ENCODE measurements around the gene CPTP. TPM values are rescaled to one million over a fixed set of nuclear protein-coding genes. Genes with fewer than 3 reads are reported as not detected.

The CPTP gene
- total RNA-seq, 3 donors from 2014 or later (not counting 1 experiment from before 2014, with no cell fraction given) = 8.0 to 14.6 (median 12.3) TPM

- H3K27ac Mint-ChIP-seq = no peak overlapping the region
- H3K27me3 ChIP-seq (ENCODE audit: control insufficient read depth, insufficient read depth, low read length) = peaks cover 39% of the 10 kb centered on the region
Measured at GRCh38 chr1:1356796-1357401, 32.3 kb downstream of the CPTP start.

GRCh38 chr1:1357871-1358432 lies 33.4 kb downstream of the CPTP start:
- Histone ChIP-seq H3K36me3 (ENCODE audit: control insufficient read depth, insufficient read depth, low read length) (no peaks in the 10 kb centered on the region), H3K27ac (ENCODE audit: low read length) (no peak overlapping the region), H3K9me3 (ENCODE audit: control insufficient read depth, insufficient read depth, low read length) (no peaks in the 10 kb centered on the region), H3K4me3 (ENCODE audit: low read length) (no peak overlapping the region), H3K27me3 (ENCODE audit: control insufficient read depth, insufficient read depth, low read length) (peaks cover 33% of the 10 kb centered on the region), H3K4me1 (ENCODE audit: control insufficient read depth, insufficient read depth, low read length) (peaks cover 26% of the 10 kb centered on the region)
- intact Hi-C loops (cut with micrococcal nuclease) = no loop called here
- H3K4me3 Mint-ChIP-seq = no peak overlapping the region
- no peak overlapping the region for H3K27ac Mint-ChIP-seq
- DNase-seq (no peak), ATAC-seq (no peak)
- H3K4me1 Mint-ChIP-seq = peaks cover 0 to 16% of the 10 kb centered on the region in 2 donors
- TF ChIP-seq CTCF (IDR thresholded peaks at IDR 0.05) = no peak
- no peaks in the 10 kb centered on the region for H3K9me3 Mint-ChIP-seq
- peaks cover 12 to 17% of the 10 kb centered on the region in 2 donors for H3K27me3 Mint-ChIP-seq (ENCODE audit: low read depth in 2 of 2)
- 30% methylated on average over 18 of the region's 18 CpGs for WGBS (ENCODE audit: insufficient coverage)
- no peaks in the 10 kb centered on the region for H3K36me3 Mint-ChIP-seq

More at GRCh38 chr1:1356796-1357401, 32.3 kb downstream of the CPTP start:
- Mint-ChIP-seq H3K9me3 (no peaks in the 10 kb centered on the region), H3K27me3 (ENCODE audit: low read depth in 2 of 2) (peaks cover 12 to 20% of the 10 kb centered on the region in 2 donors), H3K36me3 (no peaks in the 10 kb centered on the region), H3K4me1 (peaks cover 0 to 26% of the 10 kb centered on the region in 2 donors), H3K4me3 (no peak overlapping the region)
- no peak overlapping the region for H3K4me3 ChIP-seq (ENCODE audit: low read length)
- H3K36me3 ChIP-seq (ENCODE audit: control insufficient read depth, insufficient read depth, low read length) = no peaks in the 10 kb centered on the region
- DNase-seq (no peak), ATAC-seq (no peak)
- WGBS (ENCODE audit: insufficient coverage) = 76% methylated on average over 26 of the region's 26 CpGs
- no peak for TF ChIP-seq CTCF (IDR thresholded peaks at IDR 0.05)
- H3K4me1 ChIP-seq (ENCODE audit: control insufficient read depth, insufficient read depth, low read length) = peaks cover 31% of the 10 kb centered on the region
- no peak overlapping the region for H3K27ac ChIP-seq (ENCODE audit: low read length)
- no peaks in the 10 kb centered on the region for H3K9me3 ChIP-seq (ENCODE audit: control insufficient read depth, insufficient read depth, low read length)
- intact Hi-C loops (cut with micrococcal nuclease) = no loop called here

- 34% methylated on average over 29 of the region's 29 CpGs for WGBS (ENCODE audit: insufficient coverage)
- H3K27ac Mint-ChIP-seq = no peak within 1 kb of the TSS
- Histone ChIP-seq H3K9me3 (ENCODE audit: control insufficient read depth, insufficient read depth, low read length) (no peaks in the 10 kb centered on the region), H3K27me3 (ENCODE audit: control insufficient read depth, insufficient read depth, low read length) (peaks cover 26% of the 10 kb centered on the region), H3K4me3 (ENCODE audit: low read length) (no peak within 1 kb of the TSS), H3K36me3 (ENCODE audit: control insufficient read depth, insufficient read depth, low read length) (no peaks in the 10 kb centered on the region), H3K27ac (ENCODE audit: low read length) (no peak within 1 kb of the TSS), H3K4me1 (ENCODE audit: control insufficient read depth, insufficient read depth, low read length) (peaks cover 22% of the 10 kb centered on the region)
- H3K9me3 Mint-ChIP-seq = no peaks in the 10 kb centered on the region
- peak in 2 of 3 donors; percentile 42 to 52 for ATAC-seq
- intact Hi-C loops (cut with micrococcal nuclease) = no loop called here
- no peak for DNase-seq
- H3K4me1 Mint-ChIP-seq = peaks cover 0 to 15% of the 10 kb centered on the region in 2 donors
- H3K36me3 Mint-ChIP-seq = no peaks in the 10 kb centered on the region
- H3K27me3 Mint-ChIP-seq (ENCODE audit: low read depth in 2 of 2) = peaks cover 12 to 17% of the 10 kb centered on the region in 2 donors
- no peak for TF ChIP-seq CTCF (IDR thresholded peaks at IDR 0.05)
- H3K4me3 Mint-ChIP-seq = no peak within 1 kb of the TSS
Measured at GRCh38 chr1:1358433-1359271, 34.0 kb downstream of the CPTP start, which contains the start of gene MXRA8. TSS of gene MXRA8 (minus strand) at chr1:1358555. CDS start at chr1:1358504, 51 bp downstream.
